Kidney tubule cell (primary cell): Measurements from ENCODE around the gene EEF1E1.
"Not testable (repeated sequence)": the region's sequence is repeated elsewhere in the genome, so short reads cannot be mapped to it uniquely, and the experiment has no call there.

Experiments
- DNase-seq: peaks from one replicate; pipeline ENCODE4 v3.0.0-alpha.2; 2018; ENCODE audit warnings: low spot score

EEF1E1 gene

DNA sequence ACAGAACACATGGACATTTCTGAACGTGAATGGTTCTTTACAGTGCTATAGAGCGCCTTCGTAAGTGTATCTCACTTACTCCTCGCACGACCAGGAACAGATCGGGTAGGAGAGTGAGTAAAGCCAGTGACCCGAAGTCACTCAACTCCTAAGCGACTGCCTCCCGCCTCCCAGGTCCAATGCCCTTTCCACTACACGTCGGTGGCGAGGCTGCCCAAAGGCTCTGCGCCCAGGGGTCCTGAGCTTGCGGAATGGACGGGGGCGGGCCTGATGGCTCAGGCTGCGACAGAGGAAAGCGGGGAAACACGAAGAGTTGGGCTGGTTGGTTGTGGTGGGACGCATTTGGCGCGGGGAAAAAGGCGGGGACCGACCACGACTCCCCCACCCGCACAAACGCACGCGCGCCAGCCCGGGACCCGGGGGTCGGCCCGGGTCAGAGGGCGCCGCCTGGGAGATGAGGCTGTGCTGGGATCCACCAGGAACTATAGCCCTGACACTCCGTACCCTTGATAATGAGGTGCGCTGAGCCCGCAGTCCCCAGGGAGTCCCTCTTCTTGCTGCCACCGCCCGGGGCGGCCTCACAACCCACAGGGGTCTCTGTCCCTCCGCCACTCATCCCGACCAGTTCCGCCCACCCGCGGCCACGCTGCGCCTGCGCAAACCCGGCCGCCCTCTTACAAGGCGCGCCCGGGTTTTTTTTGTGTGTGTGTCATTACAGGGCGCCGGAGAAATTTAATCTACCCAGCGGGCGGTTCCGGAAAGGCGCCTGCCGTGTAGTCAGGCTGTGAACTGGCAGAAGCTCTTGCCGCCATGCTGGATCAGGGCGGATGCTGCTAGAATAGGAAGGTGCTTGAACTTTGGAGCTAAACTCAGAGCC, 38.3 kb downstream of the EEF1E1 start, which contains the start of gene BLOC1S5:
Gene BLOC1S5 (minus strand): TSS at position 629 of the 877 bp plus-strand sequence. CDS start 13 bp downstream, at position 616.
- DNase-seq = peak; percentile 98

DNA sequence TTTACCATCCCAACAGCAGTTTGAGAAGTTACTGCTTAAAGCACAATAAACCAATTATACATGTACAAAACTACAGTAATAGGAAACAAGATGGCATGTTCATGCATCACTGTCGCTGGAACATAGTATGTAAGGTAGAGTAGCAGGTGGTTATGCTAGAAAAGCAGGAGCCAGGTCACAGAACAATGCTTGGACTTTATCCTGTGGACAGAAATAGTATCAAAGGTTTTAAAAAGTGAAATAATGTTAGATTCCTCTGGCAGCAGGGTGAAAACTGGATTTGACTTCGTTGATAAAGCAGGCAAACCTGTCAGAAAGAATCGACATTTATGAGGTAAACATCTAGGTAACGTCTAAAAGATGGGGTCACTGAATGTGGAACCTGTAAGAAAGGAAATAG, 40.6 kb downstream of the EEF1E1 start:
- DNase-seq = no peak

DNA sequence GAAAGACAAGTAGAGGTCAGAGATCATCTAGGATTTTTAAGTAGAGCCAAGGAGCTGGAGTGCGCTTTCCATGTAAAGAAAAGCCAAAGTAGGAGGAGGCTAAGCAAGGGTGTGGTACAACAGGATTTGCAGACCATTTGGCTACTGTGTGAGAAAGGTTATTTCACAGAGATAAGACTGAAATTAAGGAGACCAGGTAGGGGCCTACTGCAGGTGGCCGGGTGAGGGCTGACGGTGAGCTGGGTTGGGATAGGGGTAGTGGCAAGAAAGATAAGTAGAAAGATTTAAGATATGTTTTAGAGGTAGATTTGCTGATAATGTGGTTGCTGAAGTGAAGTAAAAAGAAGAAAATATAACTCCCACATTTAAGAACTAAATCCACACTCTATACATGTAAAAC, 42.0 kb downstream of the EEF1E1 start:
- DNase-seq = no peak

DNA sequence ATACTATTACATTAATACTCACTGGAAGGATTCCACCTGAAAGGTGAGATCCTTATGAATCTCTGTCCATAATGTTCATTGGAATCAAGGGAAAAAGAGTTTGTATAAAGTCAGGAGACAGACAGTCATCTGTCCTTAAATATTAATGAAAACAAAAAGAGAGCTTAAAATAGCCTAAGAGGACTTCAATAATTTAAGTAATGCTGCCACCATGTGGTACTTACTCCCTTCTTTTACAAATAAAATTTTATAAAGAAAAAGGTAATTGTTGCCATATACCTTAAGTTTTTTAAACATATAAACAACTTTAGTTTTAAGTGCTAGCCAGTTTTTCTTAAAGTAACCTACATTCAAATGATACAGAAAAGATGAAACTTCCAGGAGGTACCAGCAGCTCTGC, 43.2 kb downstream of the EEF1E1 start:
- peak; percentile 42 for DNase-seq

DNA sequence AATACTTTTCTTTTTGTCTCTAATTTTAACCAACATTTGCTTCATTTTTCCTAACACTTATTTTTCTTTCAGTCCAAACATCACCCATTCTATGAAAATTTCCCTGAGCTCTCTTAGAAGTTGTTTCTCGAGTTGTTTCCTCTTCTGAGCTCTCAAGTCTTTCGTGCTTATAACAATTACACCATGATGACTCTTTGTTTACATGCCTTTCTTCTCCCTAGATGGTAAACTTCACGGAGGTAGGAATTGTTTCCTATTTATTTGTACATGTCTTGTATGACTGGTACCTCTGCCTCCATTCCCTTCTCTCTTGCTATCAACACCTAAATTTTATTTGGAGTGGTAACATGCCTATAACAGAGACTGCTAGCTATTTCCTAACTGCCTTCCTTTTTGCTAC, 44.6 kb downstream of the EEF1E1 start:
- DNase-seq = no peak

DNA sequence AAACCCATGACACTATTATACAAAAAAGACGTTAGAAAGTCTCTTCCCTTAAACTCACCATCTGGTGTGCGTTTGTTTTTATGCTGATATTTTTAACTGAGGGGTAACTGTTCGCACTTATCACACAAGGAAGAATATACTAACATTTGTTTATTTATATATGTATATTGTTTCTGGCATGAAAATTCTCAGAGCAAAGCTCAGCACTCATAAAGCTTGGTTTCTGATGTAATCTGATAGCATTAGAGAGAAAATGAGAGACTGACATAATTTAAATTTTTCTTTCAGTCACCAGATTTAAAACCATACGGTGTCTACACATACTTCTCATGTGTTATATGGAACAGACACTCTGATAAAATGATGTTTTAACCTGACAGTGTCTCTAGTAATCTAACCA, 45.1 kb downstream of the EEF1E1 start:
- DNase-seq = no peak

DNA sequence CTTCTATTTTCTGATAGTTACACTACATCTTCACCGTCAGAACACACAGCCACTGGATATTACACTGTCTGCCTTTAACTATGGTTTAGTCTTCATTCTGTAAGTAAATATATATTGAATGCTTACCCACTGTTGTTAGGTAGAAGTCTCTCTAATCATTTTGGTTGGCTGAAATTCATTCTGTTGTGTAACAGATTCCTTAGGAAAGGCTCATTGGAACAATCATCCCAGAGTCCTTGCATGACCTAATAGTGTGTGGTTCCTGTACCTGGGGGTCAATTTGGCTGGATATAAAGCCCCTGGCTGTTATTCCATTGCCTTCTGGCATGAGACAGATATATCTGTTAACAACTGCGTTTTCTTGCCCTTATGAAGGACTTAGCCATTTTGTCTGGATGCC, 48.1 kb downstream of the EEF1E1 start:
- DNase-seq = no peak

DNA sequence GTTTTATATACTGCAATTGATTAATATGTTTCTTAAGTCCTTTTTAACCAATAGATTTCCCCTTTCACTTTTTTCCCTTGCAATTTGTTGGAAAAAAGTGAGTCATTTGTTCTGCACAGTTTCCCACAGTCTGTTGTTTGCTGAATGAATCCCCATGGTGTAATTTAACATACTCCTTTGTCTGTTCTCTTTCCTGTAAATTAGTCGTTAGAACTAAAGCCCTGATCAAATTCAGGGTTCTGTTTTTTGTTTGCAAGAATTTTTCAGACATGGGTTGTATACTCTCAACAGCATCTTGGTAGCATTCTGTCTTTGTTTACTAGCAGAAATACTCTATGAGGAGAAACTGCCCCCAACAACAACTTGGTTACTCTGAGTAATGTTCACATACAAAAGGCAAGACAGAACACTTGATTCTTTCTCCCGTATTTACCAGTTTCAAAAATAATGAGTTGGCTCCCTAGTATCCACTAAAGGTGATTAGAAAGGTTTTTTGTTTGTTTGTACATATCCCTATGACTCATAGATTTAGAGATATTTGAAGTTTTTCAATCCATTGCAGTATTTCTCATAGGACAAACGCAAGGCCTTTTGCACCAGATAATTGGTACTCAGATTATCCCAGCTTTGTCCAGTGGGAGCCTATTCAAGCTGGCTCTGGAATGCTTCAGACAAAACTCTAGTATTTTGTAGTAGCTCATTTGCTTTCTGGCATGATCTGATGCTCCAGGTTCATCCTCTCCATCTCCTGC, 54.6 kb downstream of the EEF1E1 start:
- peak; percentile 46 for DNase-seq

DNA sequence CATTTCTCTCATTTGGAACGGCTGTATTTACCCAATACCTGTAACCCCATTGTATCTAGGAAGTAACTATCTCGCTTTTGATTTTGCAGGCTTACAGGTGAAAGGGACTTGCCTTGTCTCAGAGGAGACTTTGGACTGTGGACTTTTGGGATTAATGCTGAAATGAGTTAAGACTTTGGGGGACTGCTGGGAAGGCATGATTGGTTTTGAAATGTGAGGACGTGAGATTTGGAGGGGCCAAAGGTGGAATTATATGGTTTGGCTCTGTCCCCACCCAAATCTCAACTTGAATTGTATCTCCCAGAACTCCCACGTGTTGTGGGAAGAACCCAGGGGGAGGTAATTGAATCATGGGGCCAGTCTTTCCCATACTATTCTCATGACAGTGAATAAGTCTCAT, 56.6 kb downstream of the EEF1E1 start:
- not testable (repeated sequence) for DNase-seq

DNA sequence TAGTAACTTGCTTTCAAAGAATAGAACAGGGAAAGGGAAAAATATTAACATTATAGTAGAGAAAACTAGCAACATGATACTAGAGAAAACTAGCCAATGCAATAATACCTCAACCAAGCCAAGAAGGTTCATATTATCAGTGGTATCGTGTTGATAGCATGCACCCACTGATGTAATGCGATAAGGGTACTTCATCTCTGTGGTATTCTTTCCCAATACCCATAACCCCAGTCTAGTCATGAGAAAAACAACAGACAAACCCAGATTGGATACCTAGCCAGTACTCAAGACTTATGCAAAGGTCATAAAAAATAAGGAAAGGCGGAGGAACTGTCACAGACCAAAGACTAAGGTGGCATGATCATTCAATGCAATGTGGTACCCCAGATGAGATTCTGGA, 59.1 kb downstream of the EEF1E1 start:
- no peak for DNase-seq

DNA sequence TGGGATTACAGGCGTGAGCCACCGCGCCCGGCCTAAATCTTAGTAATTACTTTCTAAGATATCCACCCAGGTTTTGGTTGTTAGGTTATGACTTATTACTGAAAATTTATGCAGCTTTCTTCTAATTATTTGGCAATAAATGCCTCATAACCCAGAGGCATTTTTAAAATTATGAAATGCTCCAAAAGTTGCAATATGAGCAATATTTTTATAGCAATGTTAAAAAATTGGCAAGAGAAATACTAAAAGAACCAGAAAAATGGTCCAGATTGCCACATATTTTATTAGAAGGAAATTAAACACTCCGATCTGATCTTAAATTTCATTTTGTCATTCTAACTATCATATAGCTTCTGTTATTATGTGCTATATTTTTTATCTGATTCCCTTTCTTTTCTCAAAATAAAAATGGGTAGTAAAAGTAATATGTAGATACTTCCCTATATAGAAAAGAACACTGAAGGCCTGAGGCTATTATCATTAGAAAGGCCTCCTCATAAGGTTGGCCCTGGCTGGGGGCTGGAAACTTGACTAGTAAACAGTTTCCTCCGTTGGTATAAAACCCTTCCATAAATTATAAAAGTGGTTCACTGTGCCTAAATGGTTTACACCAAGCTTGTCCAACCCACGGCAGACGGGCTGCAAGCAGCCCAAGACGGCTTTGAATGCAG, 60.3 kb downstream of the EEF1E1 start:
- no peak for DNase-seq

DNA sequence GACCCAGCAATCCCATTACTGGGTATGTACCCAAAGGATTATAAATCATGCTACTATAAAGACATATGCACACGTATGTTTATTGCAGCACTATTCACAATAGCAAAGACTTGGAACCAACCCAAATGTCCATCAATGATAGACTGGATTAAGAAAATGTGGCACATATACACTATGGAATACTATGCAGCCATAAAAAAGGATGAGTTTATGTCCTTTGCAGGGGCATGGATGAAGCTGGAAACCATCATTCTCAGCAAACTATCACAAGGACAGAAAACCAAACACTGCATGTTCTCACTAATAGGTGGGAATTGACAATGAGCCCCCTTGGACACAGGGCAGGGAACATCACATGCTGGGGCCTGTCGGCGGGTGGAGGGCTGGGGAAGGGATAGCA, 68.2 kb downstream of the EEF1E1 start:
- not testable (repeated sequence) for DNase-seq

DNA sequence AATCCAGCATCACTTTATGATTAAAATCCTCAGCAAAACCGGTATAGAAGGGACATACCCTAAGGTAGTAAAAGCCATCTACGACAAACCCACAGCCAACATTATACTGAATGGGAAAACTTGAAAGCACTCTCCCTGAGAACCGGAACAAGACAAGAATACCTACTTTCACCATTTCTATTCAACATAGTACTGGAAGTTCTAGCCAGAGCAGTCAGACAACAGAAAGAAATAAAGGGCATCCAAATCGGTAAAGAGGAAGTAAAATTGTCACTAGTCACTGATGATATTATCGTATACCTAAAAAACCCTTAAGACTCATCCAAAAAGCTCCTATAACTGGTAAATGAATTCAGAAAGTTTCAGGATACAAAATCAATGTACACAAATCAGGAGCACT, 71.4 kb downstream of the EEF1E1 start:
- DNase-seq = no peak
